ENCODE results near the gene GCNA.

DNA sequence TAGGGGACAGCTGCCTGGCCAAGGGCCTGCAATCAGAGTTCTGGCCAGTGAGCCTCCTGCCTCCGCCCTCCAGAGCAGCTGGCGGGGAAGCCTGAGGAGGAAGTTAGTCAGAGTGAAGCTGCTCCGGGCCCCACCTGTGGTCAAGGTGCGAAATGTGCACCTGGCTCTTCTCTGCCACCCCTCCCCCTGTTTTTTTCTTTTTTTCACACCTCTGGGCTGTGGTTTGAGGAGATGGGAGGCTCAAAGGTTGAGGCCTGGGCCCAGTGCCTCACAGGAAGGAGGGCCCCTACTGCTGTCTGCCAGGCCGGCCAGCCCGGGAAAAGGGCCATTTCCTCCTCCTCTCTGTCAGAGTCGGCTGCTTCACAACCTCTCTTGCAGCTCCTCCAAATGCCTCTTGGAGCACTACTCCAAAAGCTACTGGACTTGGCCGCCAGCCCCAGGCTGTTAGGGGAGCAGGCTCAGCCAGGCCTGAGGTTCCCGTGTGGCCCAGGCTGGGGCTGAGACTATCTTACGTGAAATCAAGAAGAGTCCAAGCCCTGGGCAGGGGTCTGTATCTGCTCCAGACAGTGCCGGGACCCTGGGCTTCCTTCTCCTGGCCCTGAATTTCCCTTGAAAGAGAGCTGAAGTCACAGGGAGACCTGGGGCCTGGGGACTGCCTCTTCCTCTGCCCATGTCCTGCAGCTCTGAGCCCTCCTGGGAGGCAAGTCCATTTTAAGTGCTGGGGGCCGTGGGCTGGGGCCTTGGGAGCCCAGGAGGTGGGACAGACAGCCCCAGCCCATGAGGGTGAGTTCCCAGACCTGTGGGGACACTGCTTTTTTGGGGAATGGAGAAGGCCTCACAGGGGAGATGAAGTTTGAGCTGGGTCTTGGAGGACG is 44.6 kb downstream of the GCNA start:
- TF ChIP-seq, protein P1, sequence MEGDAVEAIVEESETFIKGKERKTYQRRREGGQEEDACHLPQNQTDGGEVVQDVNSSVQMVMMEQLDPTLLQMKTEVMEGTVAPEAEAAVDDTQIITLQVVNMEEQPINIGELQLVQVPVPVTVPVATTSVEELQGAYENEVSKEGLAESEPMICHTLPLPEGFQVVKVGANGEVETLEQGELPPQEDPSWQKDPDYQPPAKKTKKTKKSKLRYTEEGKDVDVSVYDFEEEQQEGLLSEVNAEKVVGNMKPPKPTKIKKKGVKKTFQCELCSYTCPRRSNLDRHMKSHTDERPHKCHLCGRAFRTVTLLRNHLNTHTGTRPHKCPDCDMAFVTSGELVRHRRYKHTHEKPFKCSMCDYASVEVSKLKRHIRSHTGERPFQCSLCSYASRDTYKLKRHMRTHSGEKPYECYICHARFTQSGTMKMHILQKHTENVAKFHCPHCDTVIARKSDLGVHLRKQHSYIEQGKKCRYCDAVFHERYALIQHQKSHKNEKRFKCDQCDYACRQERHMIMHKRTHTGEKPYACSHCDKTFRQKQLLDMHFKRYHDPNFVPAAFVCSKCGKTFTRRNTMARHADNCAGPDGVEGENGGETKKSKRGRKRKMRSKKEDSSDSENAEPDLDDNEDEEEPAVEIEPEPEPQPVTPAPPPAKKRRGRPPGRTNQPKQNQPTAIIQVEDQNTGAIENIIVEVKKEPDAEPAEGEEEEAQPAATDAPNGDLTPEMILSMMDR (IDR thresholded peaks at IDR 0.05): peak in 4 of 6 experiments; percentile 21 to 41 (median 30)
- peak; percentile 16 to 72 for TF ChIP-seq POLR2A (IDR thresholded peaks at IDR 0.05)
